BLaER1 (cell line): ENCODE data around the gene DIP2C.
"Not testable (repeated sequence)": the region's sequence is repeated elsewhere in the genome, so short reads cannot be mapped to it uniquely, and the experiment has no call there.

ENCODE experiments used
- H3K27ac ChIP-seq: shearing (Covaris generic); formaldehyde crosslinking; 2 replicates; pipeline ENCODE4 v1.8.1; 2022
- H3K27me3 ChIP-seq: shearing (Covaris generic); formaldehyde crosslinking; 2 replicates; pipeline ENCODE4 v1.8.1; 2022
- H3K36me3 ChIP-seq: shearing (Covaris generic); formaldehyde crosslinking; 2 replicates; pipeline ENCODE4 v1.8.1; 2022
- H3K4me1 ChIP-seq: shearing (Covaris generic); formaldehyde crosslinking; 2 replicates; pipeline ENCODE4 v1.8.1; 2022
- H3K4me2 ChIP-seq: shearing (Covaris generic); formaldehyde crosslinking; 2 replicates; pipeline ENCODE4 v1.8.1; 2022
- H3K4me3 ChIP-seq: shearing (Covaris generic); formaldehyde crosslinking; 2 replicates; pipeline ENCODE4 v1.8.1; 2022
- H3K9ac ChIP-seq: shearing (Covaris generic); formaldehyde crosslinking; 2 replicates; pipeline ENCODE4 v1.8.1; 2022
- H3K9me3 ChIP-seq: shearing (Covaris generic); formaldehyde crosslinking; 2 replicates; pipeline ENCODE4 v1.8.1; 2022
- H4K20me1 ChIP-seq: shearing (Covaris generic); formaldehyde crosslinking; 2 replicates; pipeline ENCODE4 v1.8.1; 2022
- Cebpa-rat ChIP-seq: shearing (Covaris generic); IDR thresholded peaks from 2 replicates; pipeline ENCODE4 v1.8.1; 2022

The DIP2C gene

DNA sequence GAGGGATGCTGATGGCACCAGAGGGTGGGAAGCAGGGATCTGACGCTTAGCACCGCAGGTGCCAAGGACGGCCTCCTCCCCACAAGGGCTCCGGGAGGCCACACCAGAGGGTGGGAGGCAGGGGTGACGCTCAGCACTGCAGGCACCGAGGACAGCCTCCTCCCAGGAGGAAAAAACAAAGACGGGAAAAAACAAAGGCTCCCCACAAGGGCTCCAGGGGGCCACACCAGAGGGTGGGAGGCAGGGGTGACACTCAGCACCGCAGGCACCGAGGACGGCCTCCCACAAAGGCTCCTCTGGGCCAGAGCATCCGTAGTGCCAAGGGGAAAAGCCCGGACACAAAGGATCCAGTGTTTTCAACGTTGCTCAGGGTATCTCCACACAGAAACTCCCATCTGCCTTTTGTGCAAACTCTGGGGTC is 25.6 kb downstream of the DIP2C start:
- Histone ChIP-seq H3K27ac (no peak overlapping the region), H3K36me3 (no peaks in the 10 kb centered on the region), H3K4me1 (peaks cover 90% of the 10 kb centered on the region), H3K27me3 (no peaks in the 10 kb centered on the region), H3K9me3 (no peaks in the 10 kb centered on the region), H3K4me3 (no peak overlapping the region), H4K20me1 (peaks cover 100% of the 10 kb centered on the region), H3K4me2 (peak overlapping the region; percentile 55), H3K9ac (no peak overlapping the region)
- TF ChIP-seq Cebpa-rat, result no peak

DNA sequence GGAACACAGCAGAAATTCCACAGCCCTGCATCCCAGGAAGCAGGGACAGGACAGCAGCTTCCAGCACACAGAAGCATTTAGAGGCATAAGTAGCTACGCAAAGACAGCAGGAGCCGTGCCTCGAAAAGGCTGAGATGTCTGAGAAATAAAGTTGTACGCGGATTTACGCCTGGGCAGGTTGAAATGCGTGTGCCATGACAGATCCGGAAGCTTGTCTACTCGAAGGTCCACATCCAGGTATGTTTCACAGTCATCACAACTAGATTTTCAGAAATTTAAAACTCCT is 26.1 kb downstream of the DIP2C start:
- Histone ChIP-seq H3K27me3 (no peaks in the 10 kb centered on the region), H3K9me3 (no peaks in the 10 kb centered on the region), H3K4me2 (peak overlapping the region; percentile 55), H3K4me3 (no peak overlapping the region), H3K36me3 (no peaks in the 10 kb centered on the region), H3K27ac (no peak overlapping the region), H3K4me1 (peaks cover 93% of the 10 kb centered on the region), H4K20me1 (peaks cover 100% of the 10 kb centered on the region), H3K9ac (no peak overlapping the region)
- TF ChIP-seq Cebpa-rat, result no peak

DNA sequence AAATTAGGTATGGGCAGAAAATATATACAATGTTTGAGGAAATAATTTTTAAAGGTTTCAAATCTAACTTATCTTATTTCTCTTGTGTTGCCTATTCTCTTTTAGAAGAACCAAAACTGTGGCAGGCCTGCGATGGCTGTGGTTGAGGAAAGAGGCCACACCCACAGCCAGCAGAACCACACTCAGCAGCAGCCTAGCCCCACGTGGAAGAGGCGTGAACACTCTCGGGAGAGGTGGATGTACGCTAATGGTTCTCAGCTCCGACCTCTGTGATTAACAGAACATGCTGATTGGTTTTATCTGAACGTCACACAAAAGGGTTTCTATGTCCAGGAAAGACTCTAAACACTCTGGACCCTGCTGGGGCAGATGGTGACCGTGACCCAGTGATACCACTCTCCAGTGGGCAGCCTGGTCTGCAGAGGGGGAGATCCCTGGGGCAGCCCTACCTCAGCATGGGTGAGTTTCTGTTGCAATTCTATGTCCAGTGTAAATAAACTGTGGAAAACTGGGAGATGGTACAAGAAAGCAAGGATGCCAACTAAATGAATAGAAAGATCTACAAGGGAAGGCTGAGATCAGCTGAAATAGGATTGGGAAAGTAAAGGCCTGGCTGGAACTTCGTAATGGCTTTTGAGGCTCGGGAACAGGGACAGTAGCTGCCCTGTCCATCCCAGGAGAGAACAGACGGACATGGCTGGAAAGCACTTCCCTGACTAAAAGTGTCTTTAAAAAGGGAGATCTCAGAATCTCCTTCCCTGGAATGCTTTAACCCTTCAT is 26.6 kb downstream of the DIP2C start:
- no peak overlapping the region for H3K9ac ChIP-seq
- no peak overlapping the region for H3K4me3 ChIP-seq
- peaks cover 100% of the 10 kb centered on the region for H4K20me1 ChIP-seq
- H3K27ac ChIP-seq, result no peak overlapping the region
- no peaks in the 10 kb centered on the region for H3K27me3 ChIP-seq
- TF ChIP-seq Cebpa-rat, result no peak
- no peaks in the 10 kb centered on the region for H3K9me3 ChIP-seq
- no peaks in the 10 kb centered on the region for H3K36me3 ChIP-seq
- H3K4me1 ChIP-seq, result peaks cover 93% of the 10 kb centered on the region
- peak overlapping the region; percentile 55 for H3K4me2 ChIP-seq

DNA sequence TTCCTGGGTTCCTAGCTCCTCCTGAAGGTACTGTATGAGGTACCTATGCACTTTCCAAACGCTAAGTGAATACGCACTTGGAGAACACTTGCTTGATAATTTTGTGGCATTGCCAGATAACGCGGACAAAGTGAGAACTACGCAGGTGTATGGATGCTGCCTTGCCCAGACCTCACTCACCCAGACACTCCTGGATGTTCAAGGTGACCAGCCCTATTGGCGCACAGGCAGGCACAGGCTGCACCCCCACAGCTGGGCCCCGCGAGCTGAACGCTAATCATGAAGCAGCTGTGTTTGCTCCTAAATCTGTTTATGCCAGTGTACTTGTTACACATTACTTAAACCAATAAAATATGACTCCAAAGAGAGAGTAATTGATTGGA is 27.3 kb downstream of the DIP2C start:
- no peaks in the 10 kb centered on the region for H3K27me3 ChIP-seq
- peaks cover 86% of the 10 kb centered on the region for H3K4me1 ChIP-seq
- H3K4me2 ChIP-seq, result peak overlapping the region; percentile 68
- H4K20me1 ChIP-seq, result peaks cover 95% of the 10 kb centered on the region
- no peak overlapping the region for H3K27ac ChIP-seq
- TF ChIP-seq Cebpa-rat, result no peak
- no peak overlapping the region for H3K4me3 ChIP-seq
- H3K36me3 ChIP-seq, result no peaks in the 10 kb centered on the region
- H3K9ac ChIP-seq, result no peak overlapping the region
- H3K9me3 ChIP-seq, result no peaks in the 10 kb centered on the region

DNA sequence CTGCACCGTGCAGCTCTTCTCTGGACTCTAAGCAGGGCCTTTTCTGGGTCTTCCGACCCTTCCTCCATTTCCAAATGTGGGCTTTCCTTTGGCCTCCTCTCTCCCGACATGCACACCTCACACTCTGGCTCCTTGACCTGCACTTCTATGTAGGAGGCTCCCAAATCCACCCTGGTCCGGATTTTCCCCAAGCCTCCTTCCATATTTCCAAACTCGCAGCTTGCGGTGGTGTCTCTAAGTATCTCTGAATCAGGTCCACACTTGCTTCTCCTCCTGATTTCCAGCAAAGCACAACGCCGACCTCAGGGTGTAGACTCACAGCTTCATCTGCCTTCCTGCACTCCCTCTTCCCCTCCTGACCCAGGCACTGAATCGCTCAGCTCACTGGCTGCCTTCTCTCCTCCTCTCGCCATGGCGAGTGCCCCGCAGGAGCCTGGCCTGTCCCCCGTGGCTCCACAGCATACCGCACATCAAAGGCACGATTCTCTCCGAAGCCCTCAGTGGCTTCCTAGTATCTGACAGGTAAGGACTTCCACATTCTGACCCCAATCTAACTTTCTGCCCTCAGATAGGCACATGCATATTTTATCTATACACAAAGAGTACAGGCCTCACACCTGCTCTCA is 27.8 kb downstream of the DIP2C start:
- no peak for TF ChIP-seq Cebpa-rat
- H4K20me1 ChIP-seq, result peaks cover 95% of the 10 kb centered on the region
- H3K27ac ChIP-seq, result no peak overlapping the region
- H3K4me1 ChIP-seq, result peaks cover 81% of the 10 kb centered on the region
- H3K27me3 ChIP-seq, result no peaks in the 10 kb centered on the region
- H3K4me3 ChIP-seq, result no peak overlapping the region
- H3K36me3 ChIP-seq, result no peaks in the 10 kb centered on the region
- H3K4me2 ChIP-seq, result peak overlapping the region; percentile 68
- H3K9me3 ChIP-seq, result no peaks in the 10 kb centered on the region
- H3K9ac ChIP-seq, result no peak overlapping the region

DNA sequence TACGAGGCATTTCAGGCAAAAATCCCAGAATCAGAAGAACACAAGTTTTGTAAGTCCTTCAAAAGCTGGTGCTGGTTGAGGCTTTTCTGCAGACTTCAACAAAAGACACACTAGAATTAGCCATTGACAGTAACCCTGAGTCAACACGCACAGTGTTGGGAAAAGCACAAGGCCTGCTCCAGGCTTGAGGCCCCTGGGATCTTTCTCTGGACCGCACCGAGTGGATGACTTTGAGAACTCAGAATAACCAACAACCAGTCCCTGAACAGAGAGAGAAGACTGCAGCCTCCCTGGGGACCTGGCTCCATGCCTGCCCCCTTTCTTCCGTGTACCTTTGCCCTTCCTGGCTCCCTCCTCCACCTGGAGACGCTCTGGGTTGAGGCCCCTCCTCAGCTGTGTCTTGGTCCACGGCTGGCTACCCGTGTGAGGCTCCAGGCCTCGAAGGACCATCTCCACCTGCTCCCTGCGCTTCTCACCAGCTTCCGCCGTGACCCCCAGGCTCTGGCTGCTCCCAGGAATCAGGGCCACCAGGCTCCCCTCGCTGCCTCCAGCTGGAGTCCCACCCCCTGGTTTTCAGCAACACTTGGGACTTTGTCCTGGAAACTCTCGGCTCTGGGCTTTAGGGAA is 28.4 kb downstream of the DIP2C start:
- TF ChIP-seq Cebpa-rat, result no peak
- Histone ChIP-seq H3K9ac (no peak overlapping the region), H4K20me1 (peaks cover 95% of the 10 kb centered on the region), H3K27ac (no peak overlapping the region), H3K9me3 (no peaks in the 10 kb centered on the region), H3K36me3 (no peaks in the 10 kb centered on the region), H3K4me2 (peak overlapping the region; percentile 68), H3K27me3 (no peaks in the 10 kb centered on the region), H3K4me3 (no peak overlapping the region), H3K4me1 (peaks cover 75% of the 10 kb centered on the region)

DNA sequence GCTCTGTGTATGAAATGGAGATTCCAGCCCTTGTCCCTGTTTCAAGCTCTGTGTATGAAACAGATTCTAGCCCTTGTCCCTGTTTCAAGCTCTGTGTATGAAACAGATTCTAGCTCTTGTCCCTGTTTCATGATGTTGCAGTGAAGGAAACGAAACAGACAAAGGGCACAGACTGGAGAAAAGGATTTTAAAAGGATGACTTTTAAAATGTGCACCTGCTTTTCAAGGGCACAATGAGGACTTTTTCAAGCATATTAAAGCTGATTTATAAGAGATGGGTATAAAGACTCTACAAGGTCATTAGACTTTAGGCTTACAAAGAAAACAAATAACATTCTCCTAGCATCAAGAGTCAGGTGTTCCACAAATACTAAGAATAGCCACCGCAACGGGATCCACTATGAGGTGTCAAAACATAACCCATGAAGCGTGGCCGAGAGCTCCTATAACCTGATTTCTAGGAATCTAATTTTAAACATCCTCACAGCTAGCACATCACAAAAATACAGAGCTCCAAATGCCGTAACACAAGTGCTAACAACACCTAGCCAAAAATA is 29.0 kb downstream of the DIP2C start:
- H3K27me3 ChIP-seq, result no peaks in the 10 kb centered on the region
- H3K4me2 ChIP-seq, result peak overlapping the region; percentile 68
- peaks cover 95% of the 10 kb centered on the region for H4K20me1 ChIP-seq
- H3K27ac ChIP-seq, result no peak overlapping the region
- H3K9ac ChIP-seq, result peak overlapping the region; percentile 49; the same call in 1 of the 2 replicates
- no peak overlapping the region for H3K4me3 ChIP-seq
- no peaks in the 10 kb centered on the region for H3K9me3 ChIP-seq
- H3K36me3 ChIP-seq, result no peaks in the 10 kb centered on the region
- H3K4me1 ChIP-seq, result peaks cover 69% of the 10 kb centered on the region
- TF ChIP-seq Cebpa-rat, result no peak

DNA sequence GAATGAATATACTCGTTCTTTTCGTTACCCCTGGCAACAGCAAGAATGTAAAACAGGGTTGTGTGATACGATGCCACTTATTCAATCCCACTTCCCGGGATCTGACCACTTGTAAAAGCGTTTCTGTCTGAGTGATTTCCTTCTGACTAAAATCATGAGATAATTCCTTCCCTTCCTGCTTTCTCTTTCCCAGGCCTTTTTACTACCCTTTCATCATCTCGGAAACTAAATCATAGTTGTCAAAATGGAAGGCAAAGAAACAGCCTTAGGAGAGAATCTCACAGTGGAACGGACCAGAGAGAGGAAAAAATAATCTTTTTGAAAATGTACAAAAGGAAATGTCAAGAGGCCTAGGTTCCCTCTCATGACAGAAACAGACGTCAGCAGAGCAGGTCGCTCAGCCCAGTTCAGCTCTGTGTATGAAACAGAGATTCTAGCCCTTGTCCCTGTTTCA is 29.8 kb downstream of the DIP2C start:
- Histone ChIP-seq H3K4me2 (peak overlapping the region; percentile 68), H3K4me3 (no peak overlapping the region), H4K20me1 (peaks cover 95% of the 10 kb centered on the region), H3K36me3 (no peaks in the 10 kb centered on the region), H3K27me3 (no peaks in the 10 kb centered on the region), H3K27ac (no peak overlapping the region), H3K4me1 (peaks cover 68% of the 10 kb centered on the region), H3K9me3 (no peaks in the 10 kb centered on the region), H3K9ac (peak overlapping the region; percentile 49)
- no peak for TF ChIP-seq Cebpa-rat

DNA sequence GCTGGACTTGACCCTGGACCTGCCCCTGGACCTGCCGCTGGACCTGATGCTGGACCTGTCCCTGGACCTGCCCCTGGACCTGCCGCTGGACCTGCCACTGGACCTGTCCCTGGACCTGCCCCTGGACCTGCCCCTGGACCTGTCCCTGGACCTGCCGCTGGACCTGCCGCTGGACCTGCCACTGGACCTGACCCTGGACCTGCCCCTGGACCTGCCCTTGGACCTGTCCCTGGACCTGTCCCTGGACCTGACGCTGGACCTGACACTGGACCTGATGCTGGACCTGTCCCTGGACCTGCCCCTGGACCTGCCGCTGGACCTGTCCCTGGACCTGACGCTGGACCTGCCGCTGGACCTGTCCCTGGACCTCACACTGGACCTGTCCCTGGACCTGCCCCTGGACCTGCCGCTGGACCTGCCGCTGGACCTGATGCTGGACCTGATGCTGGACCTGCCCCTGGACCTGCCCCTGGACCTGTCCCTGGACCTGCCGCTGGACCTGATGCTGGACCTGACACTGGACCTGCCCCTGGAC is 31.6 kb downstream of the DIP2C start:
- H3K27me3 ChIP-seq, H3K4me2 ChIP-seq, H3K27ac ChIP-seq, H3K4me3 ChIP-seq, H3K36me3 ChIP-seq, H3K9me3 ChIP-seq, H3K9ac ChIP-seq: not testable (repeated sequence)
- Histone ChIP-seq H3K4me1 (peaks cover 57% of the 10 kb centered on the region), H4K20me1 (peaks cover 95% of the 10 kb centered on the region)

DNA sequence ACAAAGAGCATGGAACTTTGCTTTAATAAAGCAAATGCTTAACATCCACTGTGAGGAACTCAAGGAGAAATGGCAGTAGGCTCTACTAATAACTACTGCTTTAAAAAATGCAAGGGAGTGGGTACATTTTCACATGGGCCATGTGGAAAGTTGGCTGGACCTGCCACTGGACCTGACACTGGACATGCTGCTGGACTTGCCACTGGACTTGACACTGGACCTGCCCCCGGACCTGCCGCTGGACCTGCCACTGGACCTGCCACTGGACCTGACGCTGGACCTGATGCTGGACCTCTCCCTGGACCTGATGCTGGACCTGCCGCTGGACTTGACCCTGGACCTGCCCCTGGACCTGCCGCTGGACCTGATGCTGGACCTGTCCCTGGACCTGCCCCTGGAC is 32.6 kb downstream of the DIP2C start:
- Histone ChIP-seq H3K4me3 (no peak overlapping the region), H3K27me3 (no peaks in the 10 kb centered on the region), H4K20me1 (peaks cover 95% of the 10 kb centered on the region), H3K36me3 (no peaks in the 10 kb centered on the region), H3K9me3 (no peaks in the 10 kb centered on the region), H3K4me2 (no peak overlapping the region), H3K27ac (no peak overlapping the region), H3K4me1 (peaks cover 52% of the 10 kb centered on the region), H3K9ac (no peak overlapping the region)
- no peak for TF ChIP-seq Cebpa-rat
